WTC11 (cell line): ENCODE results near the gene NEIL3. TPM values are rescaled to one million over a fixed set of nuclear protein-coding genes. Genes with fewer than 3 reads are reported as not detected.

Source experiments
- ATAC-seq: fragments of 200-7000 bp; cut with Tn5 transposase; 2 replicates; pipeline ENCODE4 v1.10.0; 2021; ENCODE audit warnings: mild to moderate bottlenecking, moderate library complexity
- CTCF ChIA-PET: fragments of 300-600 bp; sonication (Branson Sonifier 250); formaldehyde crosslinking; loops from one replicate; lab custom pipeline; 2021; ENCODE audit warnings: antibody characterized with exemption; lab: Charles Lee
- POLR2A ChIA-PET: fragments of 350-600 bp; sonication (Branson Sonifier 250); formaldehyde crosslinking; loops from one replicate; lab custom pipeline; 2021; ENCODE audit warnings: antibody characterized with exemption; lab: Charles Lee
- DNase-seq: peaks from one replicate; pipeline ENCODE4 v3.0.0; 2021; ENCODE audit warnings: low spot score
- H3K27ac Mint-ChIP-seq: 2 replicates; pipeline ENCODE4 v1.8.0; 2021; ENCODE audit warnings: mixed read lengths
- H3K27me3 Mint-ChIP-seq: 2 replicates; pipeline ENCODE4 v1.8.0; 2021; ENCODE audit warnings: low read depth, mild to moderate bottlenecking, moderate library complexity, mixed read lengths
- H3K36me3 Mint-ChIP-seq: 2 replicates; pipeline ENCODE4 v1.8.0; 2021; ENCODE audit warnings: mixed read lengths
- H3K4me1 Mint-ChIP-seq: 2 replicates; pipeline ENCODE4 v1.8.0; 2022; ENCODE audit warnings: mixed read lengths
- H3K4me3 Mint-ChIP-seq: 2 replicates; pipeline ENCODE4 v1.8.0; 2021; ENCODE audit warnings: mild to moderate bottlenecking, moderate library complexity, mixed read lengths
- H3K9me3 Mint-ChIP-seq: 2 replicates; pipeline ENCODE4 v1.8.0; 2021; ENCODE audit warnings: mixed read lengths
- CREM ChIP-seq: sonication (generic); formaldehyde crosslinking; IDR thresholded peaks from 2 replicates; pipeline ENCODE4 v1.8.1; 2022; ENCODE audit warnings: mild to moderate bottlenecking, missing genetic modification reagents, moderate library complexity
- ELF4 ChIP-seq: sonication (generic); formaldehyde crosslinking; IDR thresholded peaks from 2 replicates; pipeline ENCODE4 v1.8.1; 2022; ENCODE audit warnings: low read depth, mild to moderate bottlenecking, moderate library complexity, missing genetic modification reagents
- EMX1 ChIP-seq: fragments of 250-450 bp; sonication (Bioruptor Pico); IDR thresholded peaks from 2 replicates; pipeline ENCODE4 v1.8.0; 2021; ENCODE audit warnings: mild to moderate bottlenecking
- ESRRA ChIP-seq: sonication (generic); formaldehyde crosslinking; IDR thresholded peaks from 2 replicates; pipeline ENCODE4 v1.8.1; 2022; ENCODE audit warnings: mild to moderate bottlenecking, missing genetic modification reagents, borderline replicate concordance
- FOXK1 ChIP-seq: sonication (generic); formaldehyde crosslinking; IDR thresholded peaks from 2 replicates; pipeline ENCODE4 v1.8.0; 2022; ENCODE audit warnings: mild to moderate bottlenecking, moderate library complexity, missing genetic modification reagents
- GRHL2 ChIP-seq: fragments of 250-450 bp; sonication (Bioruptor Pico); IDR thresholded peaks from 2 replicates; pipeline ENCODE4 v1.8.0; 2022; ENCODE audit warnings: mild to moderate bottlenecking, moderate library complexity; ENCODE audit not compliant: insufficient replicate concordance, severe bottlenecking
- GTF2I ChIP-seq: fragments of 250-450 bp; sonication (Bioruptor Pico); conservative IDR thresholded peaks from 2 replicates; pipeline ENCODE4 v1.4.0; 2021; ENCODE audit warnings: mild to moderate bottlenecking
- JUN ChIP-seq: sonication (generic); formaldehyde crosslinking; IDR thresholded peaks from 2 replicates; pipeline ENCODE4 v1.8.0; 2023; ENCODE audit warnings: mild to moderate bottlenecking, missing genetic modification reagents
- MXD4 ChIP-seq: fragments of 250-450 bp; sonication (Bioruptor Pico); IDR thresholded peaks from 2 replicates; pipeline ENCODE4 v1.8.0; 2021; ENCODE audit warnings: mild to moderate bottlenecking, moderate library complexity, borderline replicate concordance
- MYBL2 ChIP-seq: sonication (generic); formaldehyde crosslinking; IDR thresholded peaks from 2 replicates; pipeline ENCODE4 v1.8.1; 2023; ENCODE audit warnings: mild to moderate bottlenecking, moderate library complexity, missing genetic modification reagents
- NFE2L1 ChIP-seq: sonication (generic); formaldehyde crosslinking; IDR thresholded peaks from 2 replicates; pipeline ENCODE4 v1.8.1; 2023; ENCODE audit warnings: missing genetic modification reagents
- NFYB ChIP-seq: sonication (generic); formaldehyde crosslinking; conservative IDR thresholded peaks from 2 replicates; pipeline ENCODE4 v1.8.0; 2022; ENCODE audit warnings: low read depth, missing genetic modification reagents
- NR1H2 ChIP-seq: sonication (generic); formaldehyde crosslinking; IDR thresholded peaks from 2 replicates; pipeline ENCODE4 v1.9.0; 2021; ENCODE audit warnings: mild to moderate bottlenecking, moderate library complexity, missing genetic modification reagents
- SMAD3 ChIP-seq: sonication (generic); formaldehyde crosslinking; IDR thresholded peaks from 2 replicates; pipeline ENCODE4 v1.8.0; 2022; ENCODE audit warnings: missing genetic modification reagents, mild to moderate bottlenecking, borderline replicate concordance
- SOX15 ChIP-seq: fragments of 250-450 bp; sonication (Bioruptor Pico); IDR thresholded peaks from 2 replicates; pipeline ENCODE4 v1.9.0; 2021; ENCODE audit warnings: mild to moderate bottlenecking
- TP53 ChIP-seq: sonication (generic); formaldehyde crosslinking; IDR thresholded peaks from 2 replicates; pipeline ENCODE4 v1.8.1; 2023; ENCODE audit warnings: mild to moderate bottlenecking, missing genetic modification reagents
- ZNF396 ChIP-seq: fragments of 250-450 bp; sonication (Bioruptor Pico); IDR thresholded peaks from 2 replicates; pipeline ENCODE4 v1.8.0; 2021; ENCODE audit warnings: mild to moderate bottlenecking, moderate library complexity, borderline replicate concordance
- ZNF416 ChIP-seq: fragments of 250-450 bp; sonication (Bioruptor Pico); IDR thresholded peaks from 2 replicates; pipeline ENCODE4 v1.9.0; 2021; ENCODE audit warnings: mild to moderate bottlenecking, inconsistent platforms
- total RNA-seq: library from RNA; stranded (reverse); gene quantifications from 3 replicates; pipeline ENCODE4 v1.2.3, GENCODE V29; 2021
- TF ChIP-seq, protein P1 (sequence below): fragments of 250-450 bp; sonication (Bioruptor Pico); IDR thresholded peaks from 2 replicates; pipeline ENCODE4 v2.1.2; 2022; ENCODE audit warnings: mild to moderate bottlenecking, moderate library complexity
- TF ChIP-seq, protein P2 (sequence below): sonication (generic); formaldehyde crosslinking; IDR thresholded peaks from 2 replicates; pipeline ENCODE4 v1.8.1; 2022; ENCODE audit warnings: mild to moderate bottlenecking, moderate library complexity, missing genetic modification reagents
- TF ChIP-seq, protein P3 (sequence below): sonication (generic); formaldehyde crosslinking; IDR thresholded peaks from 2 replicates; pipeline ENCODE4 v1.8.1; 2023; ENCODE audit warnings: mild to moderate bottlenecking, moderate library complexity, missing genetic modification reagents
- TF ChIP-seq, protein P4 (sequence below): sonication (generic); formaldehyde crosslinking; IDR thresholded peaks from 2 replicates; pipeline ENCODE4 v1.8.0; 2023; ENCODE audit warnings: missing genetic modification reagents

The NEIL3 gene
- total RNA-seq, 1 experiment from 2014 or later = 9.9 TPM

DNA sequence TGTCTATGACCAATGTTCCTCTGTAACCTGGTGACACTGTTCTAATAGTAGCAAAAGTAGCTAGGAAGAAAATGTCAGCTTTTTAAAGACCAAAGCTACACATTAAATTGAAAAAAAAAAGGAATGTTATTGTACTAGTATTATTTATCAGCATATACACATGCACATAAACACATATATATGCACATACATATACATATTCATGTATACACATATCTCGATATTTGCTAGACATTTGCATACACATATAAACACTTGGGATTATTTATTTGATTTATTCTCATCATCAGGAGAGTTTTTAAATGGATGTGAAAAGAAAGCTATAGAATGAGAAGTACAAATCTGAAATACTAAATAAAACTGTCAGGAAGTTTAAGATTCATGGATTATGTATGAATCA lies 21.3 kb upstream of the NEIL3 start (continued):
- TF ChIP-seq MYBL2 (CRISPR knock-in tag) (no peak), NFYB (CRISPR knock-in tag) (no peak), SOX15 (no peak), GRHL2 (CRISPR knock-in tag) (no peak)
- TF ChIP-seq, all 79 proteins: peak for 0

DNA sequence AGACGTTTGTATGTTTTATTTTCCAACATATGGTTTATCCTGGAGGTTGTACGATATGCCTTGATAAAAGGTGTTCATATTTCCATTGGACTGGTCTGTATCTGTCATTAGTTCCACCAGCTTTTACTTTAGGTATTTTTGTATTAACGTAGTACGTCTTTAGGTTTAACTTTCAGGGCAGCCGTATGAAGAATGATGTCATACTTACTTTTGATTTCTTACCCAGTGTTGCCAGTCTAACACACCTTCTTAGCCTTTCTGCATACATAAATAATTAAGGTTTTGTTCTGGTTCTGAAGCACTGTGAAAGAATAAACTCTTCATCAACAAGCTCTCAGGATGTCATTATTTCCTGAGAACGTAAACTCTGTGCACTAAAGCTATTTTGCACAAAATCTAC lies 18.9 kb upstream of the NEIL3 start:
- H3K4me3 Mint-ChIP-seq = no peak overlapping the region
- DNase-seq (no peak), ATAC-seq (no peak)
- no peak overlapping the region for H3K27ac Mint-ChIP-seq
- H3K36me3 Mint-ChIP-seq = no peaks in the 10 kb centered on the region
- 0 out of 2 replicates have a peak, but pooled peaks cover 4% of the 10 kb centered on the region for H3K4me1 Mint-ChIP-seq
- POLR2A ChIA-PET = no interaction called here
- TF ChIP-seq FOXK1 (CRISPR knock-in tag) (no peak), JUN (CRISPR knock-in tag) (no peak), SMAD3 (no peak), MXD4 (CRISPR knock-in tag) (no peak), NFE2L1 (CRISPR knock-in tag) (no peak), ZNF416 (CRISPR knock-in tag) (no peak), ELF4 (CRISPR knock-in tag) (no peak), CREM (CRISPR knock-in tag) (no peak), ESRRA (CRISPR knock-in tag) (no peak)
- TF ChIP-seq, protein P1, sequence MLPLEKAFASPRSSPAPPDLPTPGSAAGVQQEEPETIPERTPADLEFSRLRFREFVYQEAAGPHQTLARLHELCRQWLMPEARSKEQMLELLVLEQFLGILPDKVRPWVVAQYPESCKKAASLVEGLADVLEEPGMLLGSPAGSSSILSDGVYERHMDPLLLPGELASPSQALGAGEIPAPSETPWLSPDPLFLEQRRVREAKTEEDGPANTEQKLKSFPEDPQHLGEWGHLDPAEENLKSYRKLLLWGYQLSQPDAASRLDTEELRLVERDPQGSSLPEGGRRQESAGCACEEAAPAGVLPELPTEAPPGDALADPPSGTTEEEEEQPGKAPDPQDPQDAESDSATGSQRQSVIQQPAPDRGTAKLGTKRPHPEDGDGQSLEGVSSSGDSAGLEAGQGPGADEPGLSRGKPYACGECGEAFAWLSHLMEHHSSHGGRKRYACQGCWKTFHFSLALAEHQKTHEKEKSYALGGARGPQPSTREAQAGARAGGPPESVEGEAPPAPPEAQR (CRISPR knock-in tag) = no peak
- TF ChIP-seq, protein P2, sequence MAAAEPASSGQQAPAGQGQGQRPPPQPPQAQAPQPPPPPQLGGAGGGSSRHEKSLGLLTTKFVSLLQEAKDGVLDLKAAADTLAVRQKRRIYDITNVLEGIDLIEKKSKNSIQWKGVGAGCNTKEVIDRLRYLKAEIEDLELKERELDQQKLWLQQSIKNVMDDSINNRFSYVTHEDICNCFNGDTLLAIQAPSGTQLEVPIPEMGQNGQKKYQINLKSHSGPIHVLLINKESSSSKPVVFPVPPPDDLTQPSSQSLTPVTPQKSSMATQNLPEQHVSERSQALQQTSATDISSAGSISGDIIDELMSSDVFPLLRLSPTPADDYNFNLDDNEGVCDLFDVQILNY (CRISPR knock-in tag) = no peak
- TF ChIP-seq, all 79 proteins: peak for 0
- H3K27me3 Mint-ChIP-seq = no peaks in the 10 kb centered on the region
- CTCF ChIA-PET = no interaction called here
- no peaks in the 10 kb centered on the region for H3K9me3 Mint-ChIP-seq

DNA sequence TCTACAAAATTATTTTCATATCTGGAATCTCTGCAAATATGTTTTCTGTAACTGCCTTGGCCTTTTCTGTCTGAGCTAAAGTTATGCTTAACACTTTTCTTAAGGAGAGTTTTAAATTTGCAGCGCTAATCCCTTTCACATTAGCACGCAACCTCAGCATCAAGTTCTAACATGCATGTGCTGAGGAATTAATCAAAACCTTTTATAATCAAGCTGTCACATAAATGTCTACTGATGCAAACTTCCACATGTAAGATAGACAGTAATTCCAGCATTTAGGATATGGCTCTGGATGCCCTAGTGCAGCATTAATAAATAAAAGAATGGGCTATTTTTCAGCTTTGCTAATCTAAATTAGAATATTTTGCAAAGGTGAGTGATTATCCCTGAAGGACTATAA lies 17.5 kb upstream of the NEIL3 start:
- Mint-ChIP-seq H3K4me3 (no peak overlapping the region), H3K9me3 (peaks cover 4% of the 10 kb centered on the region; the same call in 1 of the 2 replicates), H3K36me3 (no peaks in the 10 kb centered on the region), H3K27ac (no peak overlapping the region), H3K4me1 (0 out of 2 replicates have a peak, but pooled peaks cover 4% of the 10 kb centered on the region), H3K27me3 (no peaks in the 10 kb centered on the region)
- no peak for DNase-seq
- ChIA-PET CTCF (no interaction called here), POLR2A (no interaction called here)
- TF ChIP-seq NR1H2 (CRISPR knock-in tag) = no peak
- TF ChIP-seq, protein P3, sequence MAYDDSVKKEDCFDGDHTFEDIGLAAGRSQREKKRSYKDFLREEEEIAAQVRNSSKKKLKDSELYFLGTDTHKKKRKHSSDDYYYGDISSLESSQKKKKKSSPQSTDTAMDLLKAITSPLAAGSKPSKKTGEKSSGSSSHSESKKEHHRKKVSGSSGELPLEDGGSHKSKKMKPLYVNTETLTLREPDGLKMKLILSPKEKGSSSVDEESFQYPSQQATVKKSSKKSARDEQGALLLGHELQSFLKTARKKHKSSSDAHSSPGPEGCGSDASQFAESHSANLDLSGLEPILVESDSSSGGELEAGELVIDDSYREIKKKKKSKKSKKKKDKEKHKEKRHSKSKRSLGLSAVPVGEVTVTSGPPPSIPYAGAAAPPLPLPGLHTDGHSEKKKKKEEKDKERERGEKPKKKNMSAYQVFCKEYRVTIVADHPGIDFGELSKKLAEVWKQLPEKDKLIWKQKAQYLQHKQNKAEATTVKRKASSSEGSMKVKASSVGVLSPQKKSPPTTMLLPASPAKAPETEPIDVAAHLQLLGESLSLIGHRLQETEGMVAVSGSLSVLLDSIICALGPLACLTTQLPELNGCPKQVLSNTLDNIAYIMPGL (CRISPR knock-in tag) = no peak
- no peak for TF ChIP-seq GTF2I (CRISPR knock-in tag)
- TF ChIP-seq, protein P4, sequence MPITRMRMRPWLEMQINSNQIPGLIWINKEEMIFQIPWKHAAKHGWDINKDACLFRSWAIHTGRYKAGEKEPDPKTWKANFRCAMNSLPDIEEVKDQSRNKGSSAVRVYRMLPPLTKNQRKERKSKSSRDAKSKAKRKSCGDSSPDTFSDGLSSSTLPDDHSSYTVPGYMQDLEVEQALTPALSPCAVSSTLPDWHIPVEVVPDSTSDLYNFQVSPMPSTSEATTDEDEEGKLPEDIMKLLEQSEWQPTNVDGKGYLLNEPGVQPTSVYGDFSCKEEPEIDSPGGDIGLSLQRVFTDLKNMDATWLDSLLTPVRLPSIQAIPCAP (CRISPR knock-in tag) = no peak
- TF ChIP-seq EMX1 (CRISPR knock-in tag) = no peak
- no peak for TF ChIP-seq ELF4 (CRISPR knock-in tag)
- no peak for TF ChIP-seq ZNF396
- no peak for TF ChIP-seq TP53 (CRISPR knock-in tag)
- no peak for TF ChIP-seq FOXK1 (CRISPR knock-in tag)
- no peak for ATAC-seq
